ENCODE measurements around the gene FBLN1. TPM values are rescaled to one million over a fixed set of nuclear protein-coding genes. Genes with fewer than 3 reads are reported as not detected.
A peak's percentile ranks its signal among the peaks of the same experiment; 100 is the strongest.

Gene FBLN1
- polyA plus RNA-seq, 3 donors = 0.03 to 0.17 TPM; not detected in 1

GRCh38 chr22:45578524-45579147, 76.0 kb downstream of the FBLN1 start:
- no peak for DNase-seq
- Histone ChIP-seq H3K36me3 (replicated peaks in 1 of 2; ENCODE audit: control insufficient read depth in 1 of 2, insufficient read depth in 2 of 2, low read length in 2 of 2) (no peaks in the 10 kb centered on the region), H3K27ac (ENCODE audit: low read depth in 1 of 2, low read length in 2 of 2) (no peak overlapping the region), H3K79me2 (ENCODE audit: insufficient read depth, low read length) (no peaks in the 10 kb centered on the region), H3K4me3 (replicated peaks in 1 of 3; ENCODE audit: low read depth in 2 of 3, low read length in 3 of 3) (no peak overlapping the region), H4K20me1 (ENCODE audit: insufficient read depth, low read length) (no peaks in the 10 kb centered on the region), H3K9me3 (replicated peaks in 1 of 2; ENCODE audit: control insufficient read depth in 1 of 2, insufficient read depth in 1 of 2, low read length in 2 of 2) (no peaks in the 10 kb centered on the region), H2AFZ (ENCODE audit: insufficient read depth, low read depth, low read length, poor library complexity, severe bottlenecking) (no peak overlapping the region), H3K4me2 (replicated peaks; ENCODE audit: extremely low read depth, low read length, poor library complexity, severe bottlenecking) (no peak overlapping the region), H3K9ac (ENCODE audit: insufficient read depth, low read length, poor library complexity, severe bottlenecking) (no peak overlapping the region), H3K4me1 (ENCODE audit: control insufficient read depth in 1 of 2, insufficient read depth in 2 of 2, low read length in 2 of 2) (peaks cover 11 to 14% of the 10 kb centered on the region in 2 donors), H3K27me3 (ENCODE audit: control insufficient read depth in 2 of 2, insufficient read depth in 2 of 2, low read length in 2 of 2) (peaks cover 0 to 12% of the 10 kb centered on the region in 2 donors)
- intact Hi-C loops (cut with micrococcal nuclease) = loop anchor here (5.0 to 10.0 kb wide), 2 partner anchors 69 to 296 kb away; no protein-coding TSS in a partner anchor
- Mint-ChIP-seq H3K36me3 (no peaks in the 10 kb centered on the region), H3K9me3 (peaks cover 0 to 2% (median 0%) of the 10 kb centered on the region in 7 donors), H3K4me3 (no peak overlapping the region), H3K4me1 (peaks cover 24% of the 10 kb centered on the region), H3K27ac (peak overlapping the region in 1 of 7 donors; percentile 45), H3K27me3 (ENCODE audit: low read depth in 3 of 3) (peaks cover 8 to 31% (median 21%) of the 10 kb centered on the region in 3 donors)
- TF ChIP-seq CTCF (IDR thresholded peaks at IDR 0.05) = no peak
- 85% methylated on average over 7 of the region's 7 CpGs for WGBS (ENCODE audit: insufficient coverage)

- Mint-ChIP-seq H3K27me3 (ENCODE audit: low read depth in 3 of 3) (peaks cover 8 to 28% (median 19%) of the 10 kb centered on the region in 3 donors), H3K9me3 (peaks cover 0 to 2% (median 0%) of the 10 kb centered on the region in 7 donors), H3K27ac (no peak overlapping the region), H3K4me3 (no peak overlapping the region), H3K4me1 (peaks cover 27% of the 10 kb centered on the region), H3K36me3 (no peaks in the 10 kb centered on the region)
- no peak for DNase-seq
- no peaks in the 10 kb centered on the region for H3K36me3 ChIP-seq (replicated peaks in 1 of 2; ENCODE audit: control insufficient read depth in 1 of 2, insufficient read depth in 2 of 2, low read length in 2 of 2)
- no peaks in the 10 kb centered on the region for H3K9me3 ChIP-seq (replicated peaks in 1 of 2; ENCODE audit: control insufficient read depth in 1 of 2, insufficient read depth in 1 of 2, low read length in 2 of 2)
- peaks cover 18 to 21% of the 10 kb centered on the region in 2 donors for H3K4me1 ChIP-seq (ENCODE audit: control insufficient read depth in 1 of 2, insufficient read depth in 2 of 2, low read length in 2 of 2)
- no peak overlapping the region for H2AFZ ChIP-seq (ENCODE audit: insufficient read depth, low read depth, low read length, poor library complexity, severe bottlenecking)
- intact Hi-C loops (cut with micrococcal nuclease) = loop anchor here (5.0 to 10.0 kb wide), 2 partner anchors 68 to 295 kb away; no protein-coding TSS in a partner anchor
- no peak for TF ChIP-seq CTCF (IDR thresholded peaks at IDR 0.05)
- H3K27ac ChIP-seq (ENCODE audit: low read depth in 1 of 2, low read length in 2 of 2) = no peak overlapping the region
- H3K4me3 ChIP-seq (replicated peaks in 1 of 3; ENCODE audit: low read depth in 2 of 3, low read length in 3 of 3) = no peak overlapping the region
- H4K20me1 ChIP-seq (ENCODE audit: insufficient read depth, low read length) = no peaks in the 10 kb centered on the region
- H3K4me2 ChIP-seq (replicated peaks; ENCODE audit: extremely low read depth, low read length, poor library complexity, severe bottlenecking) = no peak overlapping the region
- peaks cover 0 to 12% of the 10 kb centered on the region in 2 donors for H3K27me3 ChIP-seq (ENCODE audit: control insufficient read depth in 2 of 2, insufficient read depth in 2 of 2, low read length in 2 of 2)
- 98% methylated on average over 13 of the region's 13 CpGs for WGBS (ENCODE audit: insufficient coverage)
- no peaks in the 10 kb centered on the region for H3K79me2 ChIP-seq (ENCODE audit: insufficient read depth, low read length)
- no peak overlapping the region for H3K9ac ChIP-seq (ENCODE audit: insufficient read depth, low read length, poor library complexity, severe bottlenecking)
Observed at GRCh38 chr22:45579306-45579705, 76.6 kb downstream of the FBLN1 start.

All from CD14-positive monocyte (primary cell).